HepG2 (cell line): Measurements from ENCODE around the gene RMI2. TPM values are rescaled to one million over a fixed set of nuclear protein-coding genes. Genes with fewer than 3 reads are reported as not detected.
A peak's percentile ranks its signal among the peaks of the same experiment; 100 is the strongest.

Experiments
- ARID2 ChIP-seq: sonication (generic); formaldehyde crosslinking; IDR thresholded peaks from 2 replicates; pipeline ENCODE4 v1.8.1; 2022; ENCODE audit warnings: mild to moderate bottlenecking, missing genetic modification reagents, borderline replicate concordance
- ARNT2 ChIP-seq: sonication (generic); formaldehyde crosslinking; IDR thresholded peaks from 2 replicates; pipeline ENCODE4 v1.8.0; 2022; ENCODE audit warnings: mild to moderate bottlenecking, low read depth, missing genetic modification reagents, moderate library complexity
- CSRNP1 ChIP-seq: sonication (generic); formaldehyde crosslinking; IDR thresholded peaks from 2 replicates; pipeline ENCODE4 v1.8.1; 2023; ENCODE audit warnings: mild to moderate bottlenecking, missing genetic modification reagents
- CTCF ChIP-seq: sonication (generic); formaldehyde crosslinking; IDR thresholded peaks from 2 replicates; pipeline ENCODE4 v1.5.0; 2020; ENCODE audit warnings: mild to moderate bottlenecking, missing genetic modification reagents, moderate library complexity
- GLI4 ChIP-seq: sonication (generic); formaldehyde crosslinking; IDR thresholded peaks from 2 replicates; pipeline ENCODE4 v1.5.1; 2020; ENCODE audit warnings: missing genetic modification reagents, mild to moderate bottlenecking, moderate library complexity, borderline replicate concordance
- HNF4A ChIP-seq: sonication (generic); formaldehyde crosslinking; IDR thresholded peaks from 2 replicates; pipeline ENCODE4 v1.4.0; 2020; ENCODE audit warnings: missing genetic modification reagents
- HOXA3 ChIP-seq: sonication (generic); formaldehyde crosslinking; IDR thresholded peaks from 2 replicates; pipeline ENCODE4 v1.5.0; 2020; ENCODE audit warnings: missing genetic modification reagents
- ZBTB38 ChIP-seq: sonication (generic); formaldehyde crosslinking; IDR thresholded peaks from 2 replicates; pipeline ENCODE4 v1.5.1; 2020; ENCODE audit warnings: mild to moderate bottlenecking, missing genetic modification reagents
- ZNF121 ChIP-seq: sonication (generic); formaldehyde crosslinking; IDR thresholded peaks from 2 replicates; pipeline ENCODE4 v1.5.0; 2020; ENCODE audit warnings: mild to moderate bottlenecking, missing genetic modification reagents
- ZNF468 ChIP-seq: sonication (generic); formaldehyde crosslinking; IDR thresholded peaks from 2 replicates; pipeline ENCODE4 v1.8.0; 2022; ENCODE audit warnings: mild to moderate bottlenecking, moderate library complexity, missing genetic modification reagents
- ZNF570 ChIP-seq: sonication (generic); formaldehyde crosslinking; IDR thresholded peaks from 2 replicates; pipeline ENCODE4 v1.4.0; 2020; ENCODE audit warnings: mild to moderate bottlenecking, missing genetic modification reagents, borderline replicate concordance
- ZNF75D ChIP-seq: sonication (generic); formaldehyde crosslinking; IDR thresholded peaks from 2 replicates; pipeline ENCODE4 v1.8.1; 2023; ENCODE audit warnings: missing genetic modification reagents, mild to moderate bottlenecking, borderline replicate concordance
- polyA plus RNA-seq, 8 experiments: library from polyadenylated mRNA; depleted of rRNA in 3 of 8; stranded (reverse) in 7 of 8; unstranded in 1 of 8; fragments of >200 nt; fragmentation: Illumina TruSeq in 4 of 8; extraction: Trizol in 4 of 8; gene quantifications; 2 replicates each; pipeline versions ENCODE4 v1.2.1 to v1.2.3, GENCODE V29; 2011 to 2016; ENCODE audit warnings: low read depth in 4 of 8, missing spikeins in 1 of 8, mixed read lengths in 1 of 8; ENCODE audit not compliant: insufficient read depth in 1 of 8
- total RNA-seq, 5 experiments: library from RNA; depleted of rRNA; stranded (reverse); fragments of >200 nt; fragmentation: Illumina TruSeq; extraction: Trizol; gene quantifications; 2 replicates each; pipeline ENCODE4 v1.2.3, GENCODE V29; 2016; ENCODE audit warnings: low read depth in 1 of 5
- TF ChIP-seq, protein P1 (sequence below): sonication (generic); formaldehyde crosslinking; IDR thresholded peaks from 2 replicates; pipeline ENCODE4 v1.4.0; 2020; ENCODE audit warnings: missing genetic modification reagents
- TF ChIP-seq, protein P2 (sequence below): sonication (generic); formaldehyde crosslinking; conservative IDR thresholded peaks from 2 replicates; pipeline ENCODE4 v1.8.0; 2022; ENCODE audit warnings: mild to moderate bottlenecking, moderate library complexity, missing genetic modification reagents
- TF ChIP-seq, protein P3 (sequence below), 2 experiments: fragments of 450-650 bp in 1 of 2; sonication (generic) in 1 of 2; formaldehyde crosslinking; IDR thresholded peaks; 2 replicates each; pipeline versions ENCODE4 v1.5.0 to v1.8.0; 2020 to 2022; ENCODE audit warnings: mild to moderate bottlenecking in 1 of 2, missing genetic modification reagents in 1 of 2

The RMI2 gene
- total and polyA plus RNA-seq, 2 of the 13 experiments (the other 11 are each of a cell fraction or from before 2014, with no cell fraction given): 24.5 to 55.7 TPM

- TF ChIP-seq, protein P1, sequence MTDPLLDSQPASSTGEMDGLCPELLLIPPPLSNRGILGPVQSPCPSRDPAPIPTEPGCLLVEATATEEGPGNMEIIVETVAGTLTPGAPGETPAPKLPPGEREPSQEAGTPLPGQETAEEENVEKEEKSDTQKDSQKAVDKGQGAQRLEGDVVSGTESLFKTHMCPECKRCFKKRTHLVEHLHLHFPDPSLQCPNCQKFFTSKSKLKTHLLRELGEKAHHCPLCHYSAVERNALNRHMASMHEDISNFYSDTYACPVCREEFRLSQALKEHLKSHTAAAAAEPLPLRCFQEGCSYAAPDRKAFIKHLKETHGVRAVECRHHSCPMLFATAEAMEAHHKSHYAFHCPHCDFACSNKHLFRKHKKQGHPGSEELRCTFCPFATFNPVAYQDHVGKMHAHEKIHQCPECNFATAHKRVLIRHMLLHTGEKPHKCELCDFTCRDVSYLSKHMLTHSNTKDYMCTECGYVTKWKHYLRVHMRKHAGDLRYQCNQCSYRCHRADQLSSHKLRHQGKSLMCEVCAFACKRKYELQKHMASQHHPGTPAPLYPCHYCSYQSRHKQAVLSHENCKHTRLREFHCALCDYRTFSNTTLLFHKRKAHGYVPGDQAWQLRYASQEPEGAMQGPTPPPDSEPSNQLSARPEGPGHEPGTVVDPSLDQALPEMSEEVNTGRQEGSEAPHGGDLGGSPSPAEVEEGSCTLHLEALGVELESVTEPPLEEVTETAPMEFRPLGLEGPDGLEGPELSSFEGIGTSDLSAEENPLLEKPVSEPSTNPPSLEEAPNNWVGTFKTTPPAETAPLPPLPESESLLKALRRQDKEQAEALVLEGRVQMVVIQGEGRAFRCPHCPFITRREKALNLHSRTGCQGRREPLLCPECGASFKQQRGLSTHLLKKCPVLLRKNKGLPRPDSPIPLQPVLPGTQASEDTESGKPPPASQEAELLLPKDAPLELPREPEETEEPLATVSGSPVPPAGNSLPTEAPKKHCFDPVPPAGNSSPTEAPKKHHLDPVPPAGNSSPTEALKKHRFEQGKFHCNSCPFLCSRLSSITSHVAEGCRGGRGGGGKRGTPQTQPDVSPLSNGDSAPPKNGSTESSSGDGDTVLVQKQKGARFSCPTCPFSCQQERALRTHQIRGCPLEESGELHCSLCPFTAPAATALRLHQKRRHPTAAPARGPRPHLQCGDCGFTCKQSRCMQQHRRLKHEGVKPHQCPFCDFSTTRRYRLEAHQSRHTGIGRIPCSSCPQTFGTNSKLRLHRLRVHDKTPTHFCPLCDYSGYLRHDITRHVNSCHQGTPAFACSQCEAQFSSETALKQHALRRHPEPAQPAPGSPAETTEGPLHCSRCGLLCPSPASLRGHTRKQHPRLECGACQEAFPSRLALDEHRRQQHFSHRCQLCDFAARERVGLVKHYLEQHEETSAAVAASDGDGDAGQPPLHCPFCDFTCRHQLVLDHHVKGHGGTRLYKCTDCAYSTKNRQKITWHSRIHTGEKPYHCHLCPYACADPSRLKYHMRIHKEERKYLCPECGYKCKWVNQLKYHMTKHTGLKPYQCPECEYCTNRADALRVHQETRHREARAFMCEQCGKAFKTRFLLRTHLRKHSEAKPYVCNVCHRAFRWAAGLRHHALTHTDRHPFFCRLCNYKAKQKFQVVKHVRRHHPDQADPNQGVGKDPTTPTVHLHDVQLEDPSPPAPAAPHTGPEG (CRISPR knock-in tag): 0 out of 2 replicates have a peak, but pooled peaks have one; percentile 2
- TF ChIP-seq, protein P2, sequence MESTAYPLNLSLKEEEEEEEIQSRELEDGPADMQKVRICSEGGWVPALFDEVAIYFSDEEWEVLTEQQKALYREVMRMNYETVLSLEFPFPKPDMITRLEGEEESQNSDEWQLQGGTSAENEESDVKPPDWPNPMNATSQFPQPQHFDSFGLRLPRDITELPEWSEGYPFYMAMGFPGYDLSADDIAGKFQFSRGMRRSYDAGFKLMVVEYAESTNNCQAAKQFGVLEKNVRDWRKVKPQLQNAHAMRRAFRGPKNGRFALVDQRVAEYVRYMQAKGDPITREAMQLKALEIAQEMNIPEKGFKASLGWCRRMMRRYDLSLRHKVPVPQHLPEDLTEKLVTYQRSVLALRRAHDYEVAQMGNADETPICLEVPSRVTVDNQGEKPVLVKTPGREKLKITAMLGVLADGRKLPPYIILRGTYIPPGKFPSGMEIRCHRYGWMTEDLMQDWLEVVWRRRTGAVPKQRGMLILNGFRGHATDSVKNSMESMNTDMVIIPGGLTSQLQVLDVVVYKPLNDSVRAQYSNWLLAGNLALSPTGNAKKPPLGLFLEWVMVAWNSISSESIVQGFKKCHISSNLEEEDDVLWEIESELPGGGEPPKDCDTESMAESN (CRISPR knock-in tag): 0 out of 2 replicates have a peak, but pooled peaks have one; percentile 26
- TF ChIP-seq CTCF (CRISPR knock-in tag): 0 out of 2 replicates have a peak, but pooled peaks have one; percentile 14
- 0 out of 2 replicates have a peak, but pooled peaks have one; percentile 74 for TF ChIP-seq CSRNP1
- TF ChIP-seq, protein P3, sequence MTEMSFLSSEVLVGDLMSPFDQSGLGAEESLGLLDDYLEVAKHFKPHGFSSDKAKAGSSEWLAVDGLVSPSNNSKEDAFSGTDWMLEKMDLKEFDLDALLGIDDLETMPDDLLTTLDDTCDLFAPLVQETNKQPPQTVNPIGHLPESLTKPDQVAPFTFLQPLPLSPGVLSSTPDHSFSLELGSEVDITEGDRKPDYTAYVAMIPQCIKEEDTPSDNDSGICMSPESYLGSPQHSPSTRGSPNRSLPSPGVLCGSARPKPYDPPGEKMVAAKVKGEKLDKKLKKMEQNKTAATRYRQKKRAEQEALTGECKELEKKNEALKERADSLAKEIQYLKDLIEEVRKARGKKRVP (CRISPR knock-in tag; IDR thresholded peaks at IDR 0.05): peak in 1 of 2 experiments; percentile 19; a peak in 1 of 4 replicates
- TF ChIP-seq GLI4 (CRISPR knock-in tag): peak; percentile 19; the same call in 1 of the 2 replicates
- TF ChIP-seq HOXA3 (CRISPR knock-in tag): 0 out of 2 replicates have a peak, but pooled peaks have one; percentile 15
- peak; percentile 60 for TF ChIP-seq HNF4A (CRISPR knock-in tag)
- no peak for TF ChIP-seq ZNF570
- TF ChIP-seq ZNF468 (CRISPR knock-in tag): 0 out of 2 replicates have a peak, but pooled peaks have one; percentile 11
- TF ChIP-seq ZBTB38 (CRISPR knock-in tag): peak; percentile 59; the same call in 1 of the 2 replicates
- 0 out of 2 replicates have a peak, but pooled peaks have one; percentile 90 for TF ChIP-seq ARID2
- peak; percentile 20; the same call in 1 of the 2 replicates for TF ChIP-seq ARNT2 (CRISPR knock-in tag)
- peak; percentile 99 for TF ChIP-seq ZNF121 (CRISPR knock-in tag)
- no peak for TF ChIP-seq ZNF75D (CRISPR knock-in tag)
Observed at GRCh38 chr16:11298143-11298900, 46.9 kb upstream of the RMI2 start (continued).
